RWPE2 (cell line): ENCODE results near the gene FGF8.

ENCODE experiments used
- ATAC-seq: fragments of 200-7000 bp; cut with Tn5 transposase; 3 replicates; pipeline ENCODE4 v1.9.1; 2021; ENCODE audit warnings: low read depth
- DNase-seq: peaks from one replicate; pipeline ENCODE4 v3.0.0-alpha.2; 2020; ENCODE audit warnings: low spot score
- H3K27ac ChIP-seq: fragments of 450-650 bp; 2 replicates; pipeline ENCODE4 v1.5.1; 2017; ENCODE audit warnings: mild to moderate bottlenecking; ENCODE audit not compliant: poor library complexity, severe bottlenecking
- H3K27me3 ChIP-seq: fragments of 250-450 bp; sonication (Bioruptor Pico); 2 replicates; pipeline ENCODE4 v1.5.1; 2021; ENCODE audit warnings: mild to moderate bottlenecking, moderate library complexity; ENCODE audit not compliant: insufficient read depth, poor library complexity, severe bottlenecking
- H3K36me3 ChIP-seq: fragments of 250-450 bp; sonication (Bioruptor Pico); 2 replicates; pipeline ENCODE4 v1.5.1; 2020; ENCODE audit warnings: low read depth, mild to moderate bottlenecking, moderate library complexity
- H3K4me1 ChIP-seq: fragments of 250-450 bp; sonication (Bioruptor Pico); 2 replicates; pipeline ENCODE4 v1.5.1; 2021; ENCODE audit warnings: mild to moderate bottlenecking, moderate library complexity; ENCODE audit not compliant: insufficient read depth, poor library complexity, severe bottlenecking
- H3K4me3 ChIP-seq: fragments of 250-450 bp; sonication (Bioruptor Pico); 2 replicates; pipeline ENCODE4 v1.5.1; 2021; ENCODE audit warnings: mild to moderate bottlenecking, moderate library complexity; ENCODE audit not compliant: severe bottlenecking
- H3K9me3 ChIP-seq: fragments of 250-450 bp; sonication (Bioruptor Pico); 2 replicates; pipeline ENCODE4 v1.5.1; 2021; ENCODE audit warnings: mild to moderate bottlenecking, moderate library complexity; ENCODE audit not compliant: severe bottlenecking
- TF ChIP-seq, protein P1 (sequence below): fragments of 450-650 bp; IDR thresholded peaks from one replicate; pipeline ENCODE4 v1.5.1; 2017; ENCODE audit warnings: mild to moderate bottlenecking, moderate library complexity; ENCODE audit not compliant: poor library complexity, severe bottlenecking

Gene FGF8

DNA sequence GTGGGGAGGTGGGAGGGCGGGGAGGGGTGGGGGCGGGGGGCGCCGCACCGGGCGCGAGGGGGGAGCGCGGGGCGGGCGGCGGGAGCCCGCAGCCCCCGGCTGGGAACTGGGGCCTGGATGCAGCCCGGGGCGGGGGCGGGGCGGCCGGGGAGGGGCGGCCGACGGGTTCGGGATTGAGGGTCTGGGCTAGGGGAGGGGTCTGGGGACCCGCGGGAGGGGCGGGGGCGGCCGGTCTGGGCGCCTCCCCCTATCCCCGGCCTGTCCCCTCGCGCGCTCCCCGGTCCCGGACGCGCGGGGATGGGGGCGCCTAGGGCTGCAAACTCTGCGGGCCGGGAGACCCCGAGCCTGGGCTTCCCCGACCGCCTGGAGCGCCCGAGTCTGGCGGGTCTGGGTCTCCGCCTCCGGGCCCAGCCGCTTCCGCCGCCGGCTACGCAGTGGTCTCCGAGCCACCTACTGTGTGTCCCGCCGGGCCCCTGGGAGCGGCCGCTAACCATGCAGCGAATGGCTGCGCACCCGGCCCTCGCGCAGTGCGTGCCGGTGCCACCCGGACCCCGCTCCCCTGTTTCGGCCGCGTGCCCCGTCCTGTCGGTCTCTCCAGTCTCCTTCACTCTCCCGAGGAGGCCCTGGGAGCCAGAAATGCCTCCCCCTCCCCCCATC, 375 bp upstream of the FGF8 start:
- Histone ChIP-seq H3K4me3 (no peak overlapping the region), H3K27ac (no peak overlapping the region), H3K36me3 (no peaks in the 10 kb centered on the region), H3K27me3 (peaks cover 48% of the 10 kb centered on the region), H3K4me1 (no peaks in the 10 kb centered on the region), H3K9me3 (no peaks in the 10 kb centered on the region)
- TF ChIP-seq, protein P1, sequence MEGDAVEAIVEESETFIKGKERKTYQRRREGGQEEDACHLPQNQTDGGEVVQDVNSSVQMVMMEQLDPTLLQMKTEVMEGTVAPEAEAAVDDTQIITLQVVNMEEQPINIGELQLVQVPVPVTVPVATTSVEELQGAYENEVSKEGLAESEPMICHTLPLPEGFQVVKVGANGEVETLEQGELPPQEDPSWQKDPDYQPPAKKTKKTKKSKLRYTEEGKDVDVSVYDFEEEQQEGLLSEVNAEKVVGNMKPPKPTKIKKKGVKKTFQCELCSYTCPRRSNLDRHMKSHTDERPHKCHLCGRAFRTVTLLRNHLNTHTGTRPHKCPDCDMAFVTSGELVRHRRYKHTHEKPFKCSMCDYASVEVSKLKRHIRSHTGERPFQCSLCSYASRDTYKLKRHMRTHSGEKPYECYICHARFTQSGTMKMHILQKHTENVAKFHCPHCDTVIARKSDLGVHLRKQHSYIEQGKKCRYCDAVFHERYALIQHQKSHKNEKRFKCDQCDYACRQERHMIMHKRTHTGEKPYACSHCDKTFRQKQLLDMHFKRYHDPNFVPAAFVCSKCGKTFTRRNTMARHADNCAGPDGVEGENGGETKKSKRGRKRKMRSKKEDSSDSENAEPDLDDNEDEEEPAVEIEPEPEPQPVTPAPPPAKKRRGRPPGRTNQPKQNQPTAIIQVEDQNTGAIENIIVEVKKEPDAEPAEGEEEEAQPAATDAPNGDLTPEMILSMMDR, result no peak
- no peak for DNase-seq
- 0 out of 3 replicates have a peak, but pooled peaks have one; percentile 15 for ATAC-seq

DNA sequence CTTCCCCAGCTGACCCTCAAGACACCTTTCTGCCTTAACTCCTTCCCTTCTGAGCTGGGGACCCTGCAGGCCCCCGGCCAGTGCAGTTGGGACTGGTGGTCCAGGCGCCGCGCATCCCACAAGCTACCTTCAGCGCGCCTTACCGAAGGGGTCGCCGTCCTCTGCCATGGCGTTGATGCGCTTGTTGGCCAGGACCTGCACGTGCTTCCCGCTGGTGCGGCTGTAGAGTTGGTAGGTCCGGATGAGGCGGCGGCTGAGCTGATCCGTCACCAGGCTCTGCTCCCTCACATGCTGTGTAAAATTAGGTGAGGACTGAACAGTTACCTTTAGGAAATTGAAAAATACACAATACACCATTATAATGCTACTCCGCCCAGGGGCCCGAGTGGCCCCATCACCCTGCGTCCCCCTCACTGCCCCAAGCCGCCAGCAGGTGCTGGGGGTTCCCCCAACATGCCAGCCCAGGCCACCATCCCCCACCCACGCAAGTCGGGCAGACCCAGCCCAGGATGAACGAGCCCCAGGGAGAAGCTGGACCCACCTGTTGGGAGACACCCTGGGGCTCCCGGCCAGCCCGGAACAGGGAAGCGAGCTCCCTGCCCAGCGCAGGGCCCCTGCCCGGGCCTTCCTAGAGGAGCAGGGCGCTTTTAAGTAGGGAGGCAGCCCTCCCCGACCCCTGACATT, 1.2 kb downstream of the FGF8 start:
- Histone ChIP-seq H3K9me3 (no peaks in the 10 kb centered on the region), H3K27me3 (peaks cover 48% of the 10 kb centered on the region), H3K27ac (no peak overlapping the region), H3K4me3 (no peak overlapping the region), H3K4me1 (no peaks in the 10 kb centered on the region), H3K36me3 (no peaks in the 10 kb centered on the region)
- TF ChIP-seq, protein P1, result no peak
- DNase-seq, result no peak
- ATAC-seq, result no peak

DNA sequence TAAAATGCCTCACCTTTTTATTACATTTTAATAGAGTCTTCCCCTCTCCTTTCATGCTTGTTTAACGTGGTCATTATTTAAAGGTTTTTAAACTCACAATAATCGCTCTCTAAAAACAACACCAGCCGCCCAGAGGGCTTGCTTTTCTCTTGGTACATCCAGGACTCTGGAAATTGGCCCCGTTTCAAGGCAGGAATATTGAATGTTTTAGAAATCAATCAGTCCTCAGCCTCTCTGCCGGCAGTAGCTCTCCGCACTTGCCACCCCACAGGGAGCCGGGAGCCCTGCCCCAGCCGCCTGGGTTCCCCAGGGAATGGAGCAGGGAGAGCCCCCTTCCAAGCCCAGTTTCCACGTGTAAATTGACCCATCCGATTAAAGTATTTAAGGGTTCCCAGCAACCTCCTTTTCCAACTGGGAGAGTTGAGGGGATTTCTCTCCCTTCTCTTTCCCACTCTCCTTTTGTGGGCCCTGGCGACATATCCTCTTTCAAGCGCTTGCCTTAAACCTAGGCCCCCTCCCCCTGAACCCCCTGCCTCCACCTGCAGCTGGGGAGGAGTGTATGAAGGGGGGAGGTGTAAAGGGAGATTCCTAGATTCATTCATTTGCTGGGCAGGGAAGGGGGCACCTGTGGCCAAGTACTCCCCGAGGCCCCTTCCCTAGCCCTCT, 1.9 kb downstream of the FGF8 start:
- Histone ChIP-seq H3K4me1 (no peaks in the 10 kb centered on the region), H3K4me3 (no peak overlapping the region), H3K9me3 (no peaks in the 10 kb centered on the region), H3K27ac (no peak overlapping the region), H3K27me3 (peaks cover 48% of the 10 kb centered on the region), H3K36me3 (no peaks in the 10 kb centered on the region)
- DNase-seq (no peak), ATAC-seq (no peak)
- TF ChIP-seq, protein P1, result no peak

DNA sequence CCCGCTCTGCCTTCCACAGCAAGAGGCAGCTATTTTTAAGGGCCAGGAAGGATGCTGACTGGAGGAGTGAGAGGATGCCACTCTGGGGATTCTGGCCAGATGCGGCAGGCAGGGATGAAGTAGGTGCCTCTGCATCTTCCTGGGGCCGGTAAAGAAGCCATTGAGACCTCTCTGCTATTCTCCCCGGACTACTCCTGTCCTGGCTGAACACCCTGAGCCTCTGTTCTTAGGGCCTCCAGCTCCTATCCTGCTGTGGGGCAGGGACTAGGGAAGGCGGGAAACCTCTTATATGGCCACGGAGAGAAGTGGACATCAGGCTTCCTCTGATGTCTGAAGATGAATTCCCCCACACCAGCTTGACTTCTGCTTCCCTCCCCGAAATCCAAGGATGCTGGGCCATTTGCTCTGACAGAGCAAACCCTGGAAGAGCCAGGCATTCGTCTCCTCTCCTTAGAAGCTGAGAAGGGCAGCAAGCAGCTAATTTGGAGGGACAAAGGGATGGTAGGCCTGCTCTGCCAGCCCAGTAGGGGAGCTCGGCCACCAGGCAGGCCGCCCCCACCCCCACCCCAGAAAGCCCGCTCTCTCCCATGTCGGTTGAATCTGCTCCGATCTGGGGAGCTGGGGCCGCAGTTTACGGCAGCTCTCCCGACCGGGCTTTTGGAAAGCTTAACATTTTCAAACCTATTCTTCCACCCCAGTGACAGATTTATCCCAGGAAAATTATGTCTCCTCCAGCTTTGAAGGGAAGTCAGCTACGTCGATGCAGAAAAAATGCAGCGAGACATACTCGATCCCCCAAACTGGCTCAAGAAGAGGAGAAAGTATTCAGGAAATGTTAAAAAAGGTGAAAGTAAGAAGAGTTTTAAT, 2.8 kb downstream of the FGF8 start:
- no peaks in the 10 kb centered on the region for H3K4me1 ChIP-seq
- peaks cover 50% of the 10 kb centered on the region for H3K27me3 ChIP-seq
- TF ChIP-seq, protein P1, result no peak

More for the DNA sequence above, 2.8 kb downstream of the FGF8 start:
- H3K36me3 ChIP-seq, result no peaks in the 10 kb centered on the region
- H3K9me3 ChIP-seq, result no peaks in the 10 kb centered on the region
- DNase-seq, result no peak
- no peak overlapping the region for H3K27ac ChIP-seq
- no peak overlapping the region for H3K4me3 ChIP-seq
- ATAC-seq, result no peak
